NCI-H1930 (cell line): Measurements from ENCODE around the gene NUDT1.

ENCODE experiments used
- DNase-seq, 2 experiments: peaks; one replicate each; lab custom pipeline; 2025; lab: John Stamatoyannopoulos, UW

Gene NUDT1

DNA sequence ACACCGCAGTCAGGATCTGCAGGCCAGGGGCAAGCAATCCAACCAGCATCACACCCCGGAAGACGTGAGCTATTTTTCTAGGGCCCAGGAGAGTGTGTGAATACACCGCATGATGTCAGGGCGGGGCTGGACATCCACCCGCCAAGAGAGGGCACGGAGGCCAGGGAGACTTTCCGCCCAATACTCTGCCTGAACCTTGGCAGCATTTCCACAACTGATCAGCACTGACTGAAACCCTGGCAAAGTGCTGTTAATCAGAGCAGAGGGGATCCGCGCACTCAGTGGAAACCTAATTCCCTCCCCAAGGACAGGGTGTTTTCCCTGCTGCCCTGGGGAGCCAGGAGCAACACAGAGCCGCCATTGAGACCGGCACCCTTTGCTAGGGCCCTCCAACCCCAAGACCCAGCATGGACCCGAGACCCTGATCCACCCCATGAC, 17.5 kb upstream of the NUDT1 start:
- DNase-seq, result no peak

DNA sequence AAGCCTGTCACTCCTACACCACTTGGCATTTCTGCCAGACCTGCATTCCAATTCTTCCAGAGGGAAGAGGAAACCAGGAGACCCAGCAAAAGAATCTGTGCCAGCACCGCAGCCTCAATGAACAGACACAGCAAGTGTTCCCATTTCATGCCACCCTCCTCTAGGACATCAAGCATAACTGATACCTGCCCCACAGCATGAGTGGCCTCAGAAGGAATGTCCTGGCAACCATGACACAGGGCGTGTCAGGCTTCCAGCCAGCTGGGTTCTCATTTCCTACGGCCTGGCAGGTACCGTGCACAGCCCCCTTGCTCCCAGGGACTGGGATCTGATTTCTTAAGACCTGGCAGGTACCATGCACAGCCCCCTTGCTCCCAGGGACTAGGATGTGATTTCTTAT, 17.1 kb upstream of the NUDT1 start:
- no peak for DNase-seq

DNA sequence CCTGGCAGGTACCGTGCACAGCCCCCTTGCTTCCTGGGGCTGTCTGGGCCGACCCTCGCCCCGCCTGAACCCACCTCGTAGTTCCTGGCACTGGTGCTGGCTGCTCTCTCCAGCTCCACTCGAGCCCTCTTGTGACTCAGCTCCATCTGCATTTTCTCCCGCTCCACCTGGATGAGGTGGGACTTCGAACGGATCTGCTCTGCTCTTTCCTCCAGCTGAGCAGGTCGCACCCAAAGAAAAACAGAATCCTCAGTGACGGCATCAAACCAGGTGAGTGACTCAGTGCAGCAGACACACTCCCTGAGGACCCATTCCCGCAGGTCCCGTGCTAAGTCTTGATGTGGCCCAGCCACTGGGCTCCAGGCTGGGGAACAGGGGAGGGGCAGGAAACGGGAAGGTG, 16.7 kb upstream of the NUDT1 start:
- DNase-seq, result no peak

DNA sequence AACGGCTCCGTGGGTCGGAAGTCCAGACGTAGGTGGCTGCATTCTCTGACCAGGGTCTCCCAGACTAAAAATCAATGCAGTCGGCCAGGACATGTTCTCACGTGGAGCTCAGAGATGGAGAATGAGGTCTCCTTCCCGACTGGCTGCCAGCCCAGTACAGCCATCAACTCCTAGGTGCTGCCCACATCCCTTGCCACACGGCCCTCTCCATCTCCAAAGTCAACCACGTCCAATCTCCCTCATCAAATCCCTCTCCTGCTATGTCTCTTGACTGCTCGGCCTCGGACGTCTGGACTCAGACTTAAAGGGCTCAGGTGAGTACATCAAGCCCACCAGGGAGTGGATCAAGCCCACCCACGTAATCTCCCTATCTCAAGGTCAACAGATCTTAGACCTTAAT, 16.2 kb upstream of the NUDT1 start:
- DNase-seq, result no peak

DNA sequence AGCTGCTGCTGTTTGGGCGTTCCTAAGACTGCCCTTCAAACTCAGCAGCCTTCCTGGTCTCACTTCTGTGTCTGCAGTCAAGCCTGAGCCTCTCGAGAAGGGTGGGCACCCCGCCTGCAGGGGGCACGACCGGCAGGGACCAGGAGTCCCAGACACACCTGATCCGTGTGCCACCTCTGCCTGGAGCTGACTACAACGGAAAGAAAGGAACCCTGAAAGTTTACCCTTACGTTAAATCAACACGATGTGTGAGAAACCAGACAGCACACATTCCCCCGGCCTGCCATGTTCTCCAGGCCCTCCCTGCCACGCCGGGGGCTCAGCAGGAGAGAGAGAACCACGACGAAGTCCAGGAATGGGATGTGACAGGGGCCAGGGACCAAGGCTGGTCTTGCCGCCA, 14.3 kb upstream of the NUDT1 start:
- DNase-seq, result no peak

DNA sequence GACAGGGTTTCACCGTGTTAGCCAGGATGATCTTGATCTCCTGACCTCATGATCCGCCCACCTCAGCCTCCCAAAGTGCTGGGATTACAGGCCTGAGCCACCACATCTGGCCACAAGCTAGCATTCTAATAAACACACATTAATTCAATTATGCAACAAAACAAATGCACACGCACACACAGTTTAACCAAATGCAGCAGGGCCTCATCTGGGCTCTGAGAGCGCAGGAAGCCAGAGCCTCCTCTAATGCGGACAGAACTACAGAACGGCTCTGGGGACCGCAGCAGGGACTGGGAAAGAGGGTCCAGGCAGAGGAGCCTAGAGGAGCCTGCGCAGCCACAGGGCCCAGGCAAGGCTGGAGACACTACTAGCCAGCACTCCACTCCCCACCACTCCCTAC, 13.1 kb upstream of the NUDT1 start:
- no peak for DNase-seq

DNA sequence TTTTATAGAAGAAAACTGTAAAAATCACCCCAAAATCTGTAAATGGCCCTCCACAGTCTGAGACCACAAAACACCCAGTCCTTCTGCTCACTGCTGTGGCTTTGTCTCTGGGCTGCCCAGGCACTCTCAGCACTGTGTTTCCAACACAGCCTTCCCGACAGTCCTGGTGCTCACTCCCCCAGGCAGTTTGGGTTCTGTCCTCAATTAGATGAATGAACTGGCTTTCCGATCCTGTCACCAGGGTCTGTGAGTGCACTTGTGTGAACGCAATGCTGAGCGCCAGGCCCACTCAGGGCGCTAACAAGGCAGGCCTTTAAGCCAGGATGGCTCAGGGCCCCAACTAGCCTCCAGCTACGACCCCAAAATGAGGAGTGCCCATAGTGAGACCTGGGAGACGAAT, 12.6 kb upstream of the NUDT1 start:
- no peak for DNase-seq

DNA sequence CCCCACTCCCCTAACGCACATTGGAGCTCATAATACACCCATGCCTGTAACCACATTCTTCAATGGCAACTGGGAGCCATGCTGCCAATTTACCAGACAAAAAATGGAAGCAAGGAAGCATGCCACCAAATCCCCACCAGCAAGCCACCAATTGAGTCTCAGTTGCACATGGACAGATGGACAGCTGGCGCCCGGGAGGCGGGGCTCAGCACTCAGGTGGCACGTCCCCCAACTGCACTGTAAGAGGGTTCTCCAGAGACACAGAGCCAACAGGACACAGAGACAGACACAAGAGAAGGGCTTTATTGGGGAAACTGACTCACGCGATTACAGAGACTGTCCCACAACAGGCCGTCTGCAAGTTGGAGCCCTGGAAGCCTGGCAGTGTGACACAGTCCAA, 11.8 kb upstream of the NUDT1 start:
- no peak for DNase-seq

DNA sequence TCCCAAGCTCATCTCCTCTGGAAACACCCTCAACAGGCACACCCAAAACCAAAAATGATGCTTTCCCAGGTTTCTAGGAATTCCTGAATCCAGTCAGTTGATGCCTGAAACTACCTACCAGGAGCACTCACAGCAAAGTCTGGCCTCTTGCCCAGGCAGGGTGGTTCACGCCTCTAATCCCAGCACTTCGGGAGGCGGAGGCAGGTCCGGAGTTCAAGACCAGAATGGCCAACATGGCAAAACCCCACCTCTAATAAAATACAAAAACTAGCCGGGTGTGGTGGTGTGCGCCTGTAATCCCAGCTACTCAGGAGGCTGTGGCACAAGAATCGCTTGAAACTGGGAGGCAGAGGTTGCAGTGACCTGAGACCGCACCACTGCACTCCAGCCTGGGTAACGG, 11.1 kb upstream of the NUDT1 start:
- no peak for DNase-seq

DNA sequence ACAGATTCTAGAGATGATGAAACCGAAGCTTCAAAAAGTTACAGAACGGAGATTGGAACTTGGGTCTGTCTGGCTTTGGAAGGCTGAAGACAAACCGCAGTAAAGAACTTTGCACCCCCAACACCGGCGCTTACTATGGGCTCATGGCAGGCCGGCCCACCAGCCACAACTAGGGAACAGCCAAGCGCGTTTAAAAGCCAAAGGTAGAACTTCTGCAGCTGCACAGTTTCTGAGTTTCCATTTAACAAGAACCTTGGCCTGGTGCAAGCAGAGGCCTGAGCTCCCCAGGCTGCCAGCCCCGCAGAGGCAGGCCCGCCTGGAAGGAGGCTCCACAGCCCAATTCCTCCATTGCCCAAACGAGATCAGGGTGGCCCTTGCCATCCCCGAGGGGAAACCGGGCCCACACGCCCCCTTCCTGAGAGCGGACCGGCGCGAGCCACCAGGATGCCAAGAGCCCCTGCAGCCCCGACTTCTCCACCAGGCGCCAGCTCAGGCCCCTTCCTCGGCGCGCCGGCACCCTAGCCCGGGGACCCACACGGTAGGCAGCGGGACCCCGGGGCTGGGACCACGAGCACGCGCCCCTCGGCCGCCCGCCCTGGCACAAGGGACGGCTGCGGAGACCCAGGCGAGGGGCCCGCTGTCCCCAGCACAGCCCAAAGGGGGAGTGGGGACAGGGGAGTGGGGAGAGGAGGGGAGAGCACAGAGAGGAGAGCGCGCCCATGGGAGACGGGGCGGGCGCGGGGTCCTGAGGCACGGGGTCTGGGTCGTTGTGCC, 9.8 kb upstream of the NUDT1 start:
- DNase-seq, result no peak

DNA sequence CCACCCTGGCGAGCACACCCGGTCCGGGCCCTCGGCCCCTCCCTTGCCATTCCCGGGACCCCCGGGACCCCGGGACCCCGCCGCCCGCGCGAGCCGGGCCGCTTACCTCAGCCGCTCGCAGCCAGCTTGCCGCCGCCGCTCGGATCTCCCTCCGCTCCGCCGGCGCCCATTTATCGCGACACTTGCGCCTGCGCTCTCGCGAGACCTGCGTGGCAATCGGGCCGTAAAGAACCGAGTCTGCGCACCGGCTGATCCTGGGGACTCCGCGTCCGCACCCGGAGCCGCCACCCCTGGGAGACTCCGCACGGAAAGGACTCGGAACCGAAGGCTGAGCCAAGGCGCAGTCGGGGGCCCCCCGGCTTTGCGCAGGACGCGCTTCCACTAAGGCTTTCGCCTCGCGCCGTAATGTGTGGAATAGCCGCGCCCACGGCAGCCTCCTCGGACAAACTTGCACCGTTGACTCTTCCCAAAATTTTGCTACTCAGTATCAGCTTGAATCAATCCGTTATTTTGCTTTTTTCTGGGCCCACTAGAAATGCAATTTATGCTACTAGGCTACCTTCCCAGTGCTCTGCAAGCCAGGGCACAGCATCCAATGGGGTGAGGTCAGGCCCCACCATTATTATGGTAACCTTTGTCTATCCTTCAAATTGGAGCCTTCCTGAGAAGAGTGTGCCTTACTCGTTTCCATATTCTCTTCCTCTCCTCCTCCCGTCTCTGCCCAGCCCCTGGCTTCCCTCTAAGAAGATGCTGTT, 9.1 kb upstream of the NUDT1 start, which contains the start of gene MAD1L1:
Gene MAD1L1, minus strand, starts transcription at position 180 of the 755 bp plus-strand sequence. CDS start 2,812 bp downstream, outside the sequence.
- peak; percentile 82 to 92 for DNase-seq

DNA sequence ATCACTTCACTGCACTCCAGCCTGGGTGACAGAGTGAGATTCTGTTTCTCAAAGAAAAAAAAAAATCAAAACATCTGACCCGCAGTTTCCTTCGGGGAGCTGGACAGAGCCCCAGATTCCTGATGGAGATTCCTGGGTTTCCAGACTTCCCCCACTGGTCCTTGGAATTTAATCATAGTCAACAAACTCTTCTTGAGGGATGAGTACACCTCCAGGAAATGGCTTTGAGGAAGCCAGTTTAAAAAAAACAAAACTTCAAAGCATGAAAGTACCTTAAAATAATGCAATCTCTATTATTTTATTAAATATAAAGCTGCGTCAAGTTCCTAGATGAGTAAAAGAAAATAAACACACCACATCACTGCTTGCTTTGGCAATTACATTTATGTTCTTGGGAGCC, 8.1 kb upstream of the NUDT1 start:
- no peak for DNase-seq

DNA sequence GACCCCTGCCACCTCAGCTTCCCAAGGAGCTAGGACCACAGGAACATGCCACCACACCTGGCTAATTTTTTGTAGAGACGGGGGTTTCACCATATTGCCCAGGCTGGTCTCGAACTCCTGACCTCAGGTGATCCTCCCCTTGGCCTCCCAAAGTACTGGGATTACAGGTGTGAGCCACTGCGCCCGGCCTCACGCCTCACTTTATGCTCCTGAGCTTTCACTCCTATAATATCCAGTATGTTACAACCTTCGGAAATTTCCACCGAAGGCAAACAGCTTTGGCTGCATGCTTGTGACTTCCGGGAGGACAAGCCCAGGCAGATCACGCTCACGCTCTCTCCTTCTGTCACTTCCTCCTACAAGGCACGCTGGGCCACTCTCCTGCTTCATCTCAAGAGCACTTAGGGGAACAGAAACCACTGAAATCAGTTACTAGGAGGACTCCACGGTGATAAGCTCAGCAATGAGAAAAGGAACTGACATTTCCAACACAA, 4.9 kb upstream of the NUDT1 start:
- no peak for DNase-seq

DNA sequence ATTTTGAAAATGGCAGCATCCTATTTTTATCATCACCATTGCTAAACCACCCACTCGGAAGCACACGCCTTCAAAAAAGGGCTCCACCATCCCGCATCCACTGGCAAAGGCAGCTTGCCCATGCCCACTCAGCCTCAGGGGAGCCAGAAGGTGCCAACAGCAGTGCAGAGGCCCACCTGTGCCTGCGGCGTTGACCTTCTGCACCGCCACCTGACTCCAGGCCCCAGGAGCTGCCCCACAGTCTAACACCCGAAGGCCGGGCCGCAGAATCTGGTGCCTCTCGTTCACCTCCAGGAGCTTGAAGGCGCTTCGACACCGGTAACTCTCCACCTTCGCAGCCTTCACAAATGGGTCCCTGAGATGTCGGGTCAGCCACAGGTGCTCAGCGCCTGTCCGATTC, 2.8 kb upstream of the NUDT1 start:
- no peak for DNase-seq

DNA sequence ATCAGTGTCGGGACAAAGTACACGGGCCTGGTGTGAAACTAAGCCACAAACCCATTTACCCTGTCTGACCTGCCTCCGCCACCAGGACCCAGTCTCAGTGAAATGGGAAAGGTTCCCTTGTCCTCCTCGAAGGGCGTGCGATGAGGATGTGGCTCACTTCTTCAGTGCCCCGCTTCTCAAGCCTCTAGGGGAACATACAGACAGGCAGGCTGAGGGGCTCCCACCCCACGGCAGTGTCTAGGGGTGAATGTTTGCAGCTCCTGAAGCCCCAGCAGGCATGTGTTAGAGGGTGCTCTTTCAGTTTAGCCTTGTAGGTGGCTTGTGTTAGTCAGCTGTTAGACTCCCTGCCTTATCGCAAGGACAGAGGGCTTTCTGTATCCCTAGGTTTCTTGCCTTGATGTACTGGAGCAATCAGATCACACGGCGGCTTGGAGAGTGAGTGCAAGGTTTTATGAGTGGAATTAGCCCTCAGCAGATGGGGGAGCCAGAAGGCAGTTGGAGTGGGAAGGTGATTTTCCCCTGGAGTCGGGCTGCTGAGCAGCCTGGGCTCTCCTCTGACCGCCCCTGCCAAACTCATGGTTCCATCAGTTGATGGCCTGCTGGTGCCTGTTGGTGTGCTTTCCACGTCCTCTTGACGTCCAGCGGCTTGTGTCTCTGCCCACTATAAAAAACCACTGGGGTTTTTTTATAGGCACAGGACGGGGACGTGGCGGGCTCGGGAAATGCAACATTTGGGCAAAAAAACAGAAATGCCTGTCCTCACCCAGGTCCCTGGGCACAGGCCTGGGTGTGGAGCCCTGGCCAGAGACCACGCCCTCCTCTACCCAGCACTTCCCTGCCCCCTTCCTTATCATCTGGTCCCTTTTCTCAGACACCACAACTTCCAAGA, 759 bp downstream of the NUDT1 start:
- DNase-seq, result no peak

DNA sequence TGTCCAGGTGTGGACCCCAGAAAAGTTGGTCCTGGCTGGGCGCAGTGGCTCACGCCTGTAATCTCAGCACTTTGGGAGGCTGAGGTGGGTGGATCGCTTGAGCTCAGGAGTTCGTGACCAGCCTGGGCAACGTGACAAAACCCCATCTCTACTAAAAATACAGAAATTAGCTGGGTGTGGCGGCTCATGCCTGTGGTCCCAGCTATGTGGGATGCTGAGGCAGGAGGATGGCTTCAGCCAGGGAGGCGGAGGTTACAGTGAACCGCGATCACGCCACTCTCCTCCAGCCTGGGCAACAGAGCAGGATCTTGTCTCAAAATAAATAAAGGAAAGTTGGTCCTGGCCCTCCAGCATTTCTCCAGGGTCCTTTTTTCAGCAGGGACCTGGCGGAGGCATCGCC, 1.4 kb downstream of the NUDT1 start:
- DNase-seq, result no peak

DNA sequence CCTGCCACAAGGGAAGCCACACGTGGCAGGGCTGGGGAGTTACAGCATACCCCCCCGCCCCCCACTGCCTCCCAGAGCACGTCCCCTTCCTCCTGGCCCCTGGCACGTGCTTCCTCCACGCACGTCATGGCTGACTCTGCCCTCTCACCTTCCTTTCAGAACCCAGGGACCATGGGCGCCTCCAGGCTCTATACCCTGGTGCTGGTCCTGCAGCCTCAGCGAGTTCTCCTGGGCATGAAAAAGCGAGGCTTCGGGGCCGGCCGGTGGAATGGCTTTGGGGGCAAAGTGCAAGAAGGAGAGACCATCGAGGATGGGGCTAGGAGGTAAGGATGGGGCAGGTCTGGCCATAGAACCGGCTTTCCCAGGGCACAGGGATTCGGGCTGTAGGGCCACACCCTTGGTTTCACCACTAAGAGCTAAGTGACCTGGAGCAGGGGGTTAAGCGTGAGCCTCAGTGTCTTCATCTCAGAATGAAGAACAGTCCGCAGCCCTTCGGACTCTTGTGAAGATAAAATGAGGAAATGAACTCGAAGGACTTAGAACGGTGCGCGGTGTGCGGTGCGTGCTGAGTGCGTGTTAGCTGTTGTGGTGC, 2.5 kb downstream of the NUDT1 start:
- DNase-seq, result no peak

DNA sequence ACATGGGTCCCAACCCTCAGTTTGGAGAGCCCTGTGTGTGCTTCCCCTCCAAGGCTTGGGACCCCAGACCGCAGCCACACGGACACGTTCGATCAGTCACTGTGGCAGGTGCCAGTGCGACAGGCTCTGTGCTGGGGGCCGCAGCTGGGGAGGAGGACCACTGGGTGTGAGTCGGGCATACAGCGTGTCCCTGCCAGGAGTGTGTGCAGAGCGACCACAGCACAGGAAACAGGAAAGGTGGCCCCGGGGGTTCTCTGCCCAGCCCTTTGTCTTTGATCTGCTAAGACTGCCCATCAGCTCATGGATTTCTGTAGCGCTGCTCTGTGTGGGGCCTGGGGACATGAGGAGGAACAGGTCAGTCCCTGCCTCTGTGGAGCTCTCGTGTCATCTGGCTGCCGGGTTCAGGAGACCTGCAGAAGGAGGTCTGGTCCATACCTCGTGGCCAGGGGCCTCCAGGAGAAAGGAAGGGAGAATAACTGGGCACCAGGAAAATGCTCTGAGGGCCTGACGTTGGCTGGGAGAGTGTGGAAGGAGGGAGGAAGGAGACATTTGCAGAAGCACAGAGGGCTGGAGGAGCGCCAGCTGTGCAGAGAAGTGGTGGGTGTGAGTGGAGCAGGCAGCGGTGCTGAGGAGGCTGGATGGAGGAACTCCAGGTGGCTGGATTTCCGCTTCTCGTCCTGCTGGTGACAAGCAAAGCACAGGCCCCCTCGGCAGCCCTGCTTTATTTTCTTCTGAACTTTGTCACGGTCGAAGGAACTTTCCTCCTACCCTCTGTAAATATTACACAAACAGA, 4.1 kb downstream of the NUDT1 start:
- no peak for DNase-seq

DNA sequence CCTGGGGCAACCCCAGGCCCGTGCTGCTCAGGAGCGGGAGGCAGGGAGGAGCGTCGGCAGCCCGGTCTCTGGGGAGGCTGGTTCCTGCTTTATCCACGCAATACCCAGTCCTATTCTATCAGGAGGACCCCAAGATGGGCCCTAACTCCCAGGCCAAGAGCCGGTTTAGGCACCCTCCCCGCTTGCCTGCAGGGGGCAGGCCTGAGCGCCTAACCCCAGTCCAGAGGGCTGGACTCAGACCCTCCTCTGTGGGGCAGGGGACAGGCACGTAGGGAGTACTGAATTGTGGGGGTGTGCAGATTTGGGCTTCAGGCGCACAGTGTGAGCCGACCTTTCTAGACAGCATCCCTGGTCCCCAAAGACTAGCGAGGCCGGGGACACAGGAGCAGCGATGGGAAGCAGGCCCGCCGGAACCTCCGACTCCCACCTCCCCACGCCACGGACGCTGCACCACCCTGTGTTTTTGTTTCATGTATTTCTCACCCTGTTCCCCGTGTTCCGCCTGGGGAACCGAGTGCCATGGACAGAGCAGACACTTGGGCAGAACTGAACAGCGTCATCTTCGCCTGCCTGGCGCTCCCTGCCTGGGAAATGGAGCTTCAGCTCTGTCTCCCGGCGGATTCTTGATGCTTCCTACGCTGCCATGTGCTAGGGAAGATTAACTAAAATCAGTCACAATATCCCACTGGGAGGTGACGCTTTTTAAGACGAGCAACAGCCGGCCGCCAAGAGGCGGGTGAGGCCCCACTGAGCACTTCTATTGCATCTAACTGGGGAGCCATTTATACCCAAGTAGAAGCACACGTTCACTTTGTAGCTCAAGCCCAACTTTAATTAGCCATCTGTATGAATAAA, 5.3 kb downstream of the NUDT1 start:
- DNase-seq, result no peak
